Measurements from ENCODE around the gene DUOX2.
"Not testable (repeated sequence)": the region's sequence is repeated elsewhere in the genome, so short reads cannot be mapped to it uniquely, and the experiment has no call there.

The DUOX2 gene

GRCh38 chr15:45058690-45059675 lies 55.0 kb downstream of the DUOX2 start:
- not testable (repeated sequence) for H3K27ac Mint-ChIP-seq, DNase-seq, H3K4me3 Mint-ChIP-seq, H3K27me3 Mint-ChIP-seq, ATAC-seq, H3K4me1 Mint-ChIP-seq, H3K9me3 Mint-ChIP-seq
- H3K36me3 Mint-ChIP-seq (ENCODE audit: low read depth): peaks cover 35% of the 10 kb centered on the region

GRCh38 chr15:45052676-45053075 lies 61.3 kb downstream of the DUOX2 start:
- Mint-ChIP-seq H3K36me3 (ENCODE audit: low read depth) (peaks cover 68% of the 10 kb centered on the region), H3K9me3 (peaks cover 20% of the 10 kb centered on the region)
- not testable (repeated sequence) for H3K27me3 Mint-ChIP-seq, H3K27ac Mint-ChIP-seq, DNase-seq, ATAC-seq, H3K4me1 Mint-ChIP-seq, H3K4me3 Mint-ChIP-seq

- Mint-ChIP-seq H3K4me3 (no peak overlapping the region), H3K9me3 (peaks cover 20% of the 10 kb centered on the region), H3K36me3 (ENCODE audit: low read depth) (peaks cover 60% of the 10 kb centered on the region), H3K4me1 (peaks cover 3% of the 10 kb centered on the region), H3K27me3 (no peaks in the 10 kb centered on the region), H3K27ac (no peak overlapping the region)
- ATAC-seq (no peak), DNase-seq (no peak)
These were observed 63.4 kb downstream of the DUOX2 start for GRCh38 chr15:45050587-45050986.

- peaks cover 20% of the 10 kb centered on the region for H3K9me3 Mint-ChIP-seq
- peaks cover 59% of the 10 kb centered on the region for H3K36me3 Mint-ChIP-seq (ENCODE audit: low read depth)
- no peak overlapping the region for H3K4me3 Mint-ChIP-seq
- H3K27me3 Mint-ChIP-seq: no peaks in the 10 kb centered on the region
- H3K4me1 Mint-ChIP-seq: peaks cover 3% of the 10 kb centered on the region
- peak overlapping the region; percentile 30 for H3K27ac Mint-ChIP-seq
- ATAC-seq: peak; percentile 43
- no peak for DNase-seq
These were observed 65.0 kb downstream of the DUOX2 start for GRCh38 chr15:45048794-45049631.

- Mint-ChIP-seq H3K9me3 (peaks cover 20% of the 10 kb centered on the region), H3K36me3 (ENCODE audit: low read depth) (peaks cover 59% of the 10 kb centered on the region), H3K27ac (peak overlapping the region; percentile 30)
- H3K4me1 Mint-ChIP-seq, H3K4me3 Mint-ChIP-seq, DNase-seq, H3K27me3 Mint-ChIP-seq: not testable (repeated sequence)
- ATAC-seq: peak; percentile 10
These were observed 65.6 kb downstream of the DUOX2 start for GRCh38 chr15:45048449-45048793.

- not testable (repeated sequence) for H3K27ac Mint-ChIP-seq, DNase-seq, H3K4me1 Mint-ChIP-seq, ATAC-seq, H3K27me3 Mint-ChIP-seq, H3K4me3 Mint-ChIP-seq, H3K9me3 Mint-ChIP-seq
- peaks cover 20% of the 10 kb centered on the region for H3K36me3 Mint-ChIP-seq (ENCODE audit: low read depth)
These were observed 69.7 kb downstream of the DUOX2 start for GRCh38 chr15:45044270-45044669.

GRCh38 chr15:45042859-45043258 lies 71.1 kb downstream of the DUOX2 start:
- H3K27ac Mint-ChIP-seq; H3K27me3 Mint-ChIP-seq; H3K36me3 Mint-ChIP-seq (ENCODE audit: low read depth); H3K4me3 Mint-ChIP-seq; DNase-seq; H3K9me3 Mint-ChIP-seq; H3K4me1 Mint-ChIP-seq; ATAC-seq: not testable (repeated sequence)

Measured in activated naive CD8-positive, alpha-beta T cell treated with anti-CD3 and anti-CD28 coated beads, Interleukin-2, amount 50 U/mL, for 24 hours (primary cell).